Progenitor cell of endocrine pancreas (in vitro differentiated cells): ENCODE results near the gene CRY1. TPM values are rescaled to one million over a fixed set of nuclear protein-coding genes. Genes with fewer than 3 reads are reported as not detected.

Source experiments
- DNase-seq: peaks from one replicate; pipeline ENCODE4 v3.0.0; 2021; ENCODE audit warnings: low spot score; ENCODE audit not compliant: unreplicated experiment
- H3K27ac Mint-ChIP-seq: 2 replicates; pipeline ENCODE4 v1.8.0; 2021; ENCODE audit warnings: mild to moderate bottlenecking, moderate library complexity, mixed read lengths
- H3K27me3 Mint-ChIP-seq: 2 replicates; pipeline ENCODE4 v1.8.0; 2021; ENCODE audit warnings: mixed read lengths
- H3K36me3 Mint-ChIP-seq: 2 replicates; pipeline ENCODE4 v1.8.0; 2022; ENCODE audit warnings: mixed read lengths; ENCODE audit not compliant: insufficient read depth
- H3K4me1 Mint-ChIP-seq: 2 replicates; pipeline ENCODE4 v1.8.0; 2021; ENCODE audit warnings: low read depth, mixed read lengths
- H3K4me3 Mint-ChIP-seq: 2 replicates; pipeline ENCODE4 v1.8.0; 2021; ENCODE audit warnings: low read depth, mild to moderate bottlenecking, moderate library complexity, mixed read lengths
- H3K9me3 Mint-ChIP-seq: 2 replicates; pipeline ENCODE4 v1.8.0; 2021; ENCODE audit warnings: low read depth, mixed read lengths
- total RNA-seq: library from RNA; stranded (reverse); gene quantifications from 2 replicates; pipeline ENCODE4 v1.2.1, GENCODE V29; 2021
- TF ChIP-seq, protein P1 (sequence below): fragments of 200-600 bp; sonication (generic); IDR thresholded peaks from one replicate; pipeline ENCODE4 v1.5.0; 2021; ENCODE audit warnings: antibody characterized with exemption, mild to moderate bottlenecking; ENCODE audit not compliant: unreplicated experiment

The CRY1 gene
- total RNA-seq, 1 donor from 2014 or later = 26.9 TPM

DNA sequence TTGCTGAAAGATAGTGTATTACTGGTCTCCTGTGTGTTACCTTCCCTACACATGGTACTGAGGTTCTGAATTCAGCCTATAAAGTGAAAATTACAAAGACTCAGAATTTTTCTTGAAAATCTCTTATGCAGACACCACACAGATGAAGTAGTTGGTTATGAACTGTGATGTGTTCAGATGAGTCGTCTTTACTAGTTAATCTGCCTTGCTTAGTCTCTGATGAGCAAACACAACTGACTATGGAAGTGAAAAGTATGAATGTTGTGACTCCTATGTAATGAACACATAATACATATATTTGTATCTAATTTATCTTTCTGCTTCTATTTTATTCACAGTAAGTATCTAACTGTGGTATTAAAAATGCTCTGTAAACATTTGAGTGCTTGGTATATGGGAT is 111.1 kb downstream of the CRY1 start:
- peaks cover 11% of the 10 kb centered on the region for H3K4me1 Mint-ChIP-seq
- H3K27me3 Mint-ChIP-seq = no peaks in the 10 kb centered on the region
- TF ChIP-seq, protein P1, sequence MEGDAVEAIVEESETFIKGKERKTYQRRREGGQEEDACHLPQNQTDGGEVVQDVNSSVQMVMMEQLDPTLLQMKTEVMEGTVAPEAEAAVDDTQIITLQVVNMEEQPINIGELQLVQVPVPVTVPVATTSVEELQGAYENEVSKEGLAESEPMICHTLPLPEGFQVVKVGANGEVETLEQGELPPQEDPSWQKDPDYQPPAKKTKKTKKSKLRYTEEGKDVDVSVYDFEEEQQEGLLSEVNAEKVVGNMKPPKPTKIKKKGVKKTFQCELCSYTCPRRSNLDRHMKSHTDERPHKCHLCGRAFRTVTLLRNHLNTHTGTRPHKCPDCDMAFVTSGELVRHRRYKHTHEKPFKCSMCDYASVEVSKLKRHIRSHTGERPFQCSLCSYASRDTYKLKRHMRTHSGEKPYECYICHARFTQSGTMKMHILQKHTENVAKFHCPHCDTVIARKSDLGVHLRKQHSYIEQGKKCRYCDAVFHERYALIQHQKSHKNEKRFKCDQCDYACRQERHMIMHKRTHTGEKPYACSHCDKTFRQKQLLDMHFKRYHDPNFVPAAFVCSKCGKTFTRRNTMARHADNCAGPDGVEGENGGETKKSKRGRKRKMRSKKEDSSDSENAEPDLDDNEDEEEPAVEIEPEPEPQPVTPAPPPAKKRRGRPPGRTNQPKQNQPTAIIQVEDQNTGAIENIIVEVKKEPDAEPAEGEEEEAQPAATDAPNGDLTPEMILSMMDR = no peak
- no peak overlapping the region for H3K4me3 Mint-ChIP-seq
- H3K27ac Mint-ChIP-seq = peak overlapping the region; percentile 20
- H3K9me3 Mint-ChIP-seq = no peaks in the 10 kb centered on the region
- DNase-seq = no peak
- peaks cover 21% of the 10 kb centered on the region for H3K36me3 Mint-ChIP-seq

DNA sequence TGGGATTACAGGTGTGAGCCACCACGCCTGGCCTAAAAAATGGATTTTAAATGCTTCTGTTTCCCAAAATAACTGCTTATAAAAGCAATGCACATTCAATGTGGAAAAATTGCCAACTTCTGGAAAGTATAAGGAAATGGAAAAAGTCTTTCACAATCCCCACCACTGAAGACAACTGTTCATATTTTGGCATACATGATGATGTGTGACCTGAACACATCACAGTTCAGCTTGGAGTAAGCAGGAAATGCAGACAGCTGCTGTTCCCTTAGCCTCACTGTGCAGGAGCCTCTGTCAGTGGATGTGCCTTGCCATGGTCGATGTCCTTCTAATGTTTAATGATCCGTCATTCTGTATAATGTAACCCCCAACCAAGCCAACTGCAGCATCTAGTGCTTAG is 111.6 kb downstream of the CRY1 start:
- H3K36me3 Mint-ChIP-seq = peaks cover 21% of the 10 kb centered on the region
- H3K27ac Mint-ChIP-seq = peak overlapping the region; percentile 20
- no peak overlapping the region for H3K4me3 Mint-ChIP-seq
- H3K4me1 Mint-ChIP-seq = peaks cover 11% of the 10 kb centered on the region
- no peak for DNase-seq
- no peaks in the 10 kb centered on the region for H3K9me3 Mint-ChIP-seq
- TF ChIP-seq, protein P1 = no peak
- H3K27me3 Mint-ChIP-seq = no peaks in the 10 kb centered on the region

DNA sequence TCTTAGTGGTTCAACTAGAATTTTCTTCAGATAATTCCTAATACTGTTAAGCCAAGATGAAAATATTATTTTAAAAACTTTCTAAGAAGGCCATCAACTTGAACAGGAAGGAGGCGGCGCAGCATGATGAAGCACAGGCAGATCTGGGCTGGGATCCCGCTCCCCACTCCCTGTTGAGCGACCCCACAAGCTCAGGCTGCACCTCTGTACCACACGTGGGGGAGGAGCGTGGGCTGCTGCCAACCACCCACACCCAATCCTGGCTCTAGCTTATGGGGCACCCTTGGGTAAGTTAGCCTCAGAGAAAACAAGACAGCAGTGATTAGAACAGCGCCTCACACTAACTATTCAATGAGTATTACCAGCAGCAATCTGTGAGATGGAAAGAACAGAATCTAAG is 112.4 kb downstream of the CRY1 start:
- peaks cover 21% of the 10 kb centered on the region for H3K36me3 Mint-ChIP-seq
- no peaks in the 10 kb centered on the region for H3K27me3 Mint-ChIP-seq
- TF ChIP-seq, protein P1 = no peak
- no peak overlapping the region for H3K4me3 Mint-ChIP-seq
- H3K4me1 Mint-ChIP-seq = peaks cover 9% of the 10 kb centered on the region
- H3K27ac Mint-ChIP-seq = no peak overlapping the region
- DNase-seq = no peak
- H3K9me3 Mint-ChIP-seq = no peaks in the 10 kb centered on the region

DNA sequence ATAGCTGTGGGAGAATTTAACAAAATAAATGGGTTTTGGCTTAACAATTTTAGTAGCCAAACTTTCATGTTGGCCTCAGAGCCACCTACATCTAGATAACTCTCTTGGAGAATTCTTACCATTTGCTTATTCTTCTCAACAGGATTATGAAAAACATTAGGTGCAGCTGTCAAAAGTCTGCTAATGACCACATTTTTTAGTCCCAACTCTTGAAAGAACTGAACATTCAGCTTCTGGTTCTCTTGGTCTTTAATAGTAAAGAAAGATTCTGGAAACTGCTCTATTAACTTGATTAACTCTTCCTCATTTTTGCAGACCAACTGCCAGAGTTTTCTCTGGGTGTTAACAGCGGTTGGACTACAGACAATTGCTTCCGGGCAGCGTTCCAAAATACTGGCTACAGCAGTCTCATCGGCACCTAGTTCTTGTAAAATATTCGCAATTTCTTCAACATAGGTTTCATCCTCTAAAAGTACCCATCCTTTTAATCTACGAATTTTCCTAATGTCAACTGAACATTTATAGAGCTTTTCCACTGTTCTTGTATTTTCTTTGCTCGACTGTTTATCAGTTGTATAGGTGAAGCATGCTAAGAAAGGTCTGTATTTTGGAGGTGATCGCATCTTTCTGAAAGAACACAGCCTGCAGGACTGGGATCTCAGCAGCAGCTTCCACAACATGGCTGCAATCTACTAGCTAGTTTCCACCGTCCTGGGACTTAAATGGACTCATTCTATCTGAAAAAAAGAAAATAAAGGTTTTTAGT is 115.1 kb downstream of the CRY1 start:
- Mint-ChIP-seq H3K4me1 (peaks cover 25% of the 10 kb centered on the region), H3K36me3 (peaks cover 5% of the 10 kb centered on the region), H3K27ac (peak overlapping the region; percentile 49), H3K27me3 (no peaks in the 10 kb centered on the region), H3K9me3 (no peaks in the 10 kb centered on the region), H3K4me3 (no peak overlapping the region)
- DNase-seq = no peak
- TF ChIP-seq, protein P1 = no peak

DNA sequence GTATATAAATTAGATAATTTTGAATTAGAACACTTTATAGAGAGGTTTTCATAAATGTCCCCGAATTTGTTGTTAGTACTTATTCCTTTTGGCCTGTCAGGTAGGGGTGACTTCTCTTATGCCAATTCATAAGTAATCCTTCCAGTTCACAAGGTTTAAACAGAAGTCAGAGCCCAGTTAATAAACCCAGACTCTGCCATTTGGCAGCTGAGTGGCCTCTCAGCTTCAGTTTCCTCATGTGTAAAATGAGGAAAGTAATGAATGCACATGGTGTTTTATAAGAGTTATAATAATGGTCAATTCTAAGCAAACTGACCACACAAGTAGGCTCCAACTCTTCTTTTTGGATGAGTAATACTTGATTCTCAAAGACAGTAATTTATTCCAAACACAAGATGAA is 116.7 kb downstream of the CRY1 start:
- Mint-ChIP-seq H3K27me3 (no peaks in the 10 kb centered on the region), H3K4me1 (peaks cover 26% of the 10 kb centered on the region), H3K27ac (no peak overlapping the region), H3K4me3 (no peak overlapping the region), H3K36me3 (peaks cover 5% of the 10 kb centered on the region), H3K9me3 (no peaks in the 10 kb centered on the region)
- TF ChIP-seq, protein P1 = no peak
- DNase-seq = no peak
